Measurements from ENCODE around the gene WNT16. TPM values are rescaled to one million over a fixed set of nuclear protein-coding genes. Genes with fewer than 3 reads are reported as not detected.

Gene WNT16
- total and polyA plus RNA-seq, 2 experiments from 2014 or later, result not detected

DNA sequence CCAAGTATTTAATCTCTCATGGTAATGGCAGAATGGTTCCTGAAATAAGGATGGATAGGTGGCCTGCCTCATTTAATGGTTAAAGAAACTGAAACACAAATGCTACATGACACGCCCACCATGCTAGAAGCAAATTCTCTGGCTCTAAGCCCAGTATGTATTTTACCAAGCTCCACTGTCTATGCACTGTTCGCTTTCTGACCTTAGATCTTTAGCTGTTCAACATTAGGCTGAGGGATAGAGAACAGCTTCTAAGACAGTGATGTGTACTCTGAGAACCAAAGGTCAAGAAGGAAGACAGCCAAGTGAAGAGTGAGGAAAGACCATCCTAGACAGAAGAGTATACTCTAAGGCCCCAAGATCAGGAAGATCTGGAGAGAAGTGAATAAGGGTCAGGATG lies 40.7 kb downstream of the WNT16 start:
- no peaks in the 10 kb centered on the region for H3K9me3 ChIP-seq (ENCODE audit: low read depth)
- TF ChIP-seq, protein P1, sequence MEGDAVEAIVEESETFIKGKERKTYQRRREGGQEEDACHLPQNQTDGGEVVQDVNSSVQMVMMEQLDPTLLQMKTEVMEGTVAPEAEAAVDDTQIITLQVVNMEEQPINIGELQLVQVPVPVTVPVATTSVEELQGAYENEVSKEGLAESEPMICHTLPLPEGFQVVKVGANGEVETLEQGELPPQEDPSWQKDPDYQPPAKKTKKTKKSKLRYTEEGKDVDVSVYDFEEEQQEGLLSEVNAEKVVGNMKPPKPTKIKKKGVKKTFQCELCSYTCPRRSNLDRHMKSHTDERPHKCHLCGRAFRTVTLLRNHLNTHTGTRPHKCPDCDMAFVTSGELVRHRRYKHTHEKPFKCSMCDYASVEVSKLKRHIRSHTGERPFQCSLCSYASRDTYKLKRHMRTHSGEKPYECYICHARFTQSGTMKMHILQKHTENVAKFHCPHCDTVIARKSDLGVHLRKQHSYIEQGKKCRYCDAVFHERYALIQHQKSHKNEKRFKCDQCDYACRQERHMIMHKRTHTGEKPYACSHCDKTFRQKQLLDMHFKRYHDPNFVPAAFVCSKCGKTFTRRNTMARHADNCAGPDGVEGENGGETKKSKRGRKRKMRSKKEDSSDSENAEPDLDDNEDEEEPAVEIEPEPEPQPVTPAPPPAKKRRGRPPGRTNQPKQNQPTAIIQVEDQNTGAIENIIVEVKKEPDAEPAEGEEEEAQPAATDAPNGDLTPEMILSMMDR (IDR thresholded peaks at IDR 0.05; ENCODE audit: low read depth, low read length), result no peak
- H3K27me3 ChIP-seq, result no peaks in the 10 kb centered on the region
- H3K27ac ChIP-seq, result no peak overlapping the region
- peak in 1 of 2 donors; percentile 71 for DNase-seq (ENCODE audit: low read depth in 1 of 2, low spot score in 1 of 2)
- H3K4me3 ChIP-seq, result no peak overlapping the region
- H3K36me3 ChIP-seq, result peaks cover 2% of the 10 kb centered on the region
- peaks cover 9% of the 10 kb centered on the region for H3K4me1 ChIP-seq (ENCODE audit: low read depth)

DNA sequence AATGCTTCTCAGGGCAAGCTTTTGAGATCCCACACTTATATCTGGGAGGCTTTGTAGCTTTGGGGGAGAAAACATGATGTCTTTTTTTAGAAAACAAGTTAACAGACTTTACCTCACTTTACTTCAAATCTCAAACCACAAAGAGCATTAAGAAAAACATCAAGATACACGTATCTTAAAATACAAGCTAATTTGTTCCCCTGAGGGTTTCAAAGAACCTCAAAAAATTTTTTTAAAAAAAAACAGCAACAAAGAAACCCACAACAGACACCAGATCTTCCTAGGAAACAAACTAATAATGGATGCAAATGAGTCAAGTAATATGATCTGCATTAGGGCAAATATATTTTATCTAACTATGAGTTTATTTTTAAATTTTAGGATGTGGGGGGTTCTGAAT lies 42.6 kb downstream of the WNT16 start:
- Histone ChIP-seq H3K27me3 (no peaks in the 10 kb centered on the region), H3K4me3 (no peak overlapping the region), H3K36me3 (peaks cover 2% of the 10 kb centered on the region), H3K27ac (no peak overlapping the region), H3K4me1 (ENCODE audit: low read depth) (peaks cover 9% of the 10 kb centered on the region), H3K9me3 (ENCODE audit: low read depth) (no peaks in the 10 kb centered on the region)
- TF ChIP-seq, protein P1 (IDR thresholded peaks at IDR 0.05; ENCODE audit: low read depth, low read length), result no peak
- DNase-seq (ENCODE audit: low read depth in 1 of 2, low spot score in 1 of 2), result no peak

DNA sequence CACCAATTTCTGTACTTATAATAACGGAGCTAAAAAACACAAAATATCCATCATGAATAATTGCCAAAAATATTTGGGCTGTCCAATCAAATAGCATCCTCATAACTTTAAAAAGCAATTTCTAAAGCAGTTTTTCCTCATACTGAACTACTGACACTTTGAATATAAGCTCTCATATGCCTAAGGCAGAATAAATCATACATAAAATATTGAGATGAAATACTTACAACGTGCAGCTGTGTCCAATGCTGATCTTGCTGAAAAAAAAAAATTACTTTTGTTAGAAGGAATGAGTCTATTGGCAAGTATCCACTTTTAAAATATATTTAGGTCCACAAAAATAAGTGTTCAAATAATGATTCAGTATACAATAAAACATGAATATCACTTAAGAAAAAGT lies 43.1 kb downstream of the WNT16 start:
- no peaks in the 10 kb centered on the region for H3K36me3 ChIP-seq

DNA sequence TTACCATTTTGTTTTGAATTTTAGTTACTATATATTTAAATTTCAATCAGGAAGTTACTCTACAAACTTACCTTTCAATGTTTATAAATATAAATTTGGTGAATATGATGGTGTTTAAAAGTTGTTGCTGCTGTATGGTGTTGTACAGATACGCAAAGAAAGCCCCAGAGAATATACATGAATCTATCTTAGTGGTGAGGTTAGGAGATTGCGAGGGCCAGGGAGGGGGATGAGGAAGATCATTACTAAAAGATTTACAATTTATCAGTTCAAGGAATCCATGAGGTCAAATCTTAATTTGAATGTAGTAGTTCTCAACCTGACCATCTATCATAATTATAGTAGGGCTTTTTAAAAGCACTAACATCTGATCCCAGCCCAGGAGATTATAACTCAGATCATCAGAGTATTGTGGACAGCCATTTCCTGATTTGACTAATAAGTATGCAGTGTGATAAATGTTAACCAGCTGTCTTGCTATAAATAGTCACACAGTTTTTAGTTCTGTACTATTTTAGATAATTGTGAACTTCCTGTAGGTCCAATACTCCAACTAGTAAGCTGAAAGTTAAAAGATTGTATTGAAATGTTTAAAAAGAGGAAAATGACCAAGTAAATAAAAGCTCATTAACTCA lies 43.7 kb downstream of the WNT16 start:
- TF ChIP-seq, protein P1 (IDR thresholded peaks at IDR 0.05; ENCODE audit: low read depth, low read length), result no peak
- Histone ChIP-seq H3K4me1 (ENCODE audit: low read depth) (peaks cover 9% of the 10 kb centered on the region), H3K9me3 (ENCODE audit: low read depth) (no peaks in the 10 kb centered on the region), H3K27me3 (no peaks in the 10 kb centered on the region), H3K36me3 (peaks cover 1% of the 10 kb centered on the region), H3K4me3 (no peak overlapping the region), H3K27ac (peak overlapping the region; percentile 13)
- DNase-seq (ENCODE audit: low read depth in 1 of 2, low spot score in 1 of 2), result peak in 1 of 2 donors; percentile 41

More for the DNA sequence above, 43.1 kb downstream of the WNT16 start:
- Histone ChIP-seq H3K4me3 (no peak overlapping the region), H3K4me1 (ENCODE audit: low read depth) (peaks cover 9% of the 10 kb centered on the region), H3K27ac (no peak overlapping the region), H3K27me3 (no peaks in the 10 kb centered on the region), H3K9me3 (ENCODE audit: low read depth) (no peaks in the 10 kb centered on the region)
- TF ChIP-seq, protein P1 (IDR thresholded peaks at IDR 0.05; ENCODE audit: low read depth, low read length), result no peak
- no peak for DNase-seq (ENCODE audit: low read depth in 1 of 2, low spot score in 1 of 2)

DNA sequence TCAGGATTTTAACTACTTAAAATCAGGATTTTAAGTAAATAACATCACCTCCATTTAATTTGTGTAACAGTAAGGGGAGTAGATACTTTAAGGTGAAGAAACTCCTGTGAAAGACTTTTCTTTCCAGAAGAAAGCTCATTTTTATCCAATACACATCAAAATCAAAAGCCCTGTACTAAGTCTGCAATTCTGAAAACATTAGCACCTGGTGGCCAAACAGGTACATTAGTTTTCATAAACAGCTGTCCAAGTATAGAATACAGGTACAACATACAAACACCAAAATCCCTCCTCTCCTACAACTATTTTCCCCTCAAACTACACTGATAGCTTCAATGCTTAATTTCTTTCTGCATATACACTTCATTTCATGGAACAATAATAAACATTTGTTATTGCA lies 44.4 kb downstream of the WNT16 start:
- no peak overlapping the region for H3K27ac ChIP-seq
- no peaks in the 10 kb centered on the region for H3K9me3 ChIP-seq (ENCODE audit: low read depth)
- DNase-seq (ENCODE audit: low read depth in 1 of 2, low spot score in 1 of 2), result no peak
- H3K4me1 ChIP-seq (ENCODE audit: low read depth), result peaks cover 9% of the 10 kb centered on the region
- H3K36me3 ChIP-seq, result peaks cover 7% of the 10 kb centered on the region
- H3K4me3 ChIP-seq, result no peak overlapping the region
- TF ChIP-seq, protein P1 (IDR thresholded peaks at IDR 0.05; ENCODE audit: low read depth, low read length), result peak; percentile 3
- no peaks in the 10 kb centered on the region for H3K27me3 ChIP-seq

All from cardiac muscle cell (in vitro differentiated cells and primary cell).